Activated naive CD4-positive, alpha-beta T cell treated with anti-CD3 and anti-CD28 coated beads, Interleukin-2, amount 50 U/mL, for 24 hours (primary cell): ENCODE data around the gene PKP2.

Experiments used
- H3K27ac Mint-ChIP-seq: one replicate; pipeline ENCODE4 v1.8.0; 2021; ENCODE audit warnings: mild to moderate bottlenecking, mixed read lengths
- H3K27me3 Mint-ChIP-seq: one replicate; pipeline ENCODE4 v1.8.0; 2021; ENCODE audit warnings: mixed read lengths
- H3K36me3 Mint-ChIP-seq: one replicate; pipeline ENCODE4 v1.8.0; 2021; ENCODE audit warnings: mixed read lengths
- H3K4me1 Mint-ChIP-seq: one replicate; pipeline ENCODE4 v1.8.0; 2021; ENCODE audit warnings: mixed read lengths
- H3K4me3 Mint-ChIP-seq: one replicate; pipeline ENCODE4 v1.8.0; 2021; ENCODE audit warnings: mild to moderate bottlenecking, mixed read lengths
- H3K9me3 Mint-ChIP-seq: one replicate; pipeline ENCODE4 v1.8.0; 2021; ENCODE audit warnings: mixed read lengths

PKP2 gene

GRCh38 chr12:32819424-32819823 is 77.2 kb downstream of the PKP2 start:
- no peaks in the 10 kb centered on the region for H3K36me3 Mint-ChIP-seq
- no peaks in the 10 kb centered on the region for H3K4me1 Mint-ChIP-seq
- H3K27me3 Mint-ChIP-seq, result peaks cover 4% of the 10 kb centered on the region
- no peak overlapping the region for H3K4me3 Mint-ChIP-seq
- no peaks in the 10 kb centered on the region for H3K9me3 Mint-ChIP-seq
- H3K27ac Mint-ChIP-seq, result no peak overlapping the region

DNA sequence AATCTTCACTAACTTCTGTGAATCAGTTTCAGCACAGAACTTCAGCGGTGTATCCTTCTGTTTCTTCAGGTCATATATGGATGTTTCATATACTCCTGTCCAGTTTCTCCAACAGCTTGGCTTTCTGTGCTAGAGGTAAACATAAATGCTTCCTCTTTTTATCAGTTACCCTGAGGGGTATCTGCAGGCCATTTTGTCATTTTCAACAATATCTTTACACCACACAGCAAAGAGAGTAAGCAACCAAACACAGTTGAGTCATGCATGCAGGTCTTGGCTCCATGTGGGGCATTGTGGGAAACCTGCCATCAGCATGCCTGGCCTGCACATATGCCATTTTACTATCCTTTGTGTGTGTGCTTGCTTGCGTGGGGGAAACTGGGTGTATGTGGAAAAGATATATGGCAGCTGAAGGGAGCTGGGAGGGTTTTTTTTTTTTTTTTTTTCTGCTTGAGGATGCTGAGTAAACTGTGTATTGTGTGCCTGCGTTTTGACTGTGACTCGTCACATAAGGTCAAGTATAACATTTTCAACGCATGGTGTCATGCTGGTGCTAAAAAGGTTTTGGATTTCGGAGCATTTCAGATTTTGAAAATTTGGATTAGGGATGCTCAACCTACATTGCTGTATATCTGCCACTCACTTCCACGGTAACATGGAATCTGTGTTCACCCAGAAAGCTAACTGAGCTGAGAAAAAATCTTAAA is 84.7 kb downstream of the PKP2 start:
- no peak overlapping the region for H3K4me3 Mint-ChIP-seq
- H3K4me1 Mint-ChIP-seq, result no peaks in the 10 kb centered on the region
- H3K9me3 Mint-ChIP-seq, result peaks cover 6% of the 10 kb centered on the region
- H3K27ac Mint-ChIP-seq, result no peak overlapping the region
- no peaks in the 10 kb centered on the region for H3K36me3 Mint-ChIP-seq
- H3K27me3 Mint-ChIP-seq, result peaks cover 2% of the 10 kb centered on the region

DNA sequence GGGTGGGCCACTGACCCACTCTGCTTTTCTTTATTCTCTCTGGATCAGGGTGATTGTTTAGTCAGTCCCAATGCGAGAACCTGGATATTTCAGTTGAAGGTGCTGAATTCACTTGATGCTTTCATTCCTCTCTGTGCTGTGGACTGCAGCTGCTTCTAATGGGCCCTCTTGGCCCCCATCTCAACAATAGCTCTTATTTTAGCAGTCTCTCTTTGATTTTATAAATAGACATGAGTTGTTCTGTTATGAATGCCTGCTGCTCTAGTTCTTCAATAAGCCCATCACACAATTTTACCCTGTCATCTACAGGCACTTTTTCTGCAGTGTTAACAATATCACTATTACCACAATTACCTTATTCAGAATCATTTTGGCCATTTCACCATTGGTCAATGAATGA is 86.7 kb downstream of the PKP2 start:
- Mint-ChIP-seq H3K4me1 (no peaks in the 10 kb centered on the region), H3K27me3 (peaks cover under 1% of the 10 kb centered on the region), H3K36me3 (no peaks in the 10 kb centered on the region), H3K9me3 (peaks cover 11% of the 10 kb centered on the region), H3K27ac (no peak overlapping the region), H3K4me3 (no peak overlapping the region)

DNA sequence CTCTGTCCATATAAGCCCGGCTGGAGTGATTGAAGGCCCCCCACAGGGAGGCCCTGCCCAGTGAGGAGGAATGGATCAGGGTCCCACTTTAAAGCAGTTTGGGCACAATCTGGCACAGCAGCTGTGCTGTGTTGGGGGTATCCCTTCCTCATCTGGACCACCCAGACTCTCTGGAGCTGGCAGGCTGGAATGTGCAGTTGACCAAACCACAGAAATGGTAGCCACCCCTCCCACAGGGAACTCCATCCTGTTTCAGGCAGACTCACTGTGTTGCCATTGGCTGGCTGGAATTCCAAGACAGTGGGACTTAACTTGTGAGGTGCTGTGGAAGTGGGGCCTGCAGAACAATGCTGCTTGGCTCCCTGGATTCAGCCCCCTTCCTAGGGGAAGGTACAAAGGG is 87.4 kb downstream of the PKP2 start:
- Mint-ChIP-seq H3K27me3 (no peaks in the 10 kb centered on the region), H3K27ac (no peak overlapping the region), H3K4me3 (no peak overlapping the region), H3K36me3 (no peaks in the 10 kb centered on the region), H3K4me1 (no peaks in the 10 kb centered on the region), H3K9me3 (peaks cover 11% of the 10 kb centered on the region)

DNA sequence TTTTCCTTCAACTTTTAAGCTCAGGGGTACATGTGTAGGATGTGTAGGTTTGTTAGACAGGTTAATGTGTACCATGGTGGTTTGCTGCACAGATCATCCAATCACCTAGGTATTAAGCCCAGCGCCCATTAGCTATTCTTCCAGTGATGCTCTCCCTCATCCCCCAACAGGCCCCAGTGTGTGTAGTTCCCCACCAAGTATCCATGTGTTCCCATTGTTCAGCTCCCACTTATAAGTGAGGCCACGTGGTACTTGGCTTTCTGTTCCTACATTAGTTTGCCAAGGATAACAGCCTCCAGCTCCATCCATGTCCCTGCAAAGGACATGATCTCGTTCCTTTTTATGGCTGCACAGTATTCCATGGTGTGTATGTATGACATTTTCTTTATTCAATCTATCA is 92.3 kb downstream of the PKP2 start:
- Mint-ChIP-seq H3K27ac (no peak overlapping the region), H3K36me3 (no peaks in the 10 kb centered on the region), H3K27me3 (no peaks in the 10 kb centered on the region)

GRCh38 chr12:32801269-32801980 is 95.2 kb downstream of the PKP2 start:
- no peak overlapping the region for H3K27ac Mint-ChIP-seq
- no peaks in the 10 kb centered on the region for H3K27me3 Mint-ChIP-seq
- H3K4me1 Mint-ChIP-seq, result no peaks in the 10 kb centered on the region
- peaks cover under 1% of the 10 kb centered on the region for H3K9me3 Mint-ChIP-seq
- no peaks in the 10 kb centered on the region for H3K36me3 Mint-ChIP-seq
- H3K4me3 Mint-ChIP-seq, result no peak overlapping the region

More for the DNA sequence above, 92.3 kb downstream of the PKP2 start:
- Mint-ChIP-seq H3K4me1 (no peaks in the 10 kb centered on the region), H3K9me3 (peaks cover 11% of the 10 kb centered on the region), H3K4me3 (no peak overlapping the region)

GRCh38 chr12:32794281-32794680 is 102.3 kb downstream of the PKP2 start:
- H3K4me1 Mint-ChIP-seq, result no peaks in the 10 kb centered on the region
- H3K4me3 Mint-ChIP-seq, result no peak overlapping the region
- H3K27ac Mint-ChIP-seq, result no peak overlapping the region

DNA sequence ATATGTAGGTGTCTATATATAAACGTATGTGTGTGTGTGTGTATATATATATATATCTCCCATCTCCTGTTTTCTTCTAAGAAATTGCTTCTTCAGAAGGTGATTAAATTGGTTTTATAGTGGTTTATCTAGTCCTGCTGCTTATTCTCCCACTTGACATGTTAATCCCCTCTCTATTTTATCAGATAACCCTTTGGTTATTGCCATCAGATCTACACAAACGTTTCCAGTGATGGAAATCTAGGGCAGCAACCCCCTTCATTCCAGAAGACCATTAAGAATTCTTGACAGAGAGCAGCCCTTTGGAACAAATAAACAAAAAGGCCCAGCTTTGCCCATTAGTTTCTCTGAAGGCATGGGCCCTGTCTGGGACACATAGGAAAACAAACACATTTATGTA is 106.7 kb downstream of the PKP2 start:
- H3K27ac Mint-ChIP-seq, result no peak overlapping the region
- no peaks in the 10 kb centered on the region for H3K4me1 Mint-ChIP-seq
- no peak overlapping the region for H3K4me3 Mint-ChIP-seq
- H3K36me3 Mint-ChIP-seq, result no peaks in the 10 kb centered on the region
- peaks cover 1% of the 10 kb centered on the region for H3K27me3 Mint-ChIP-seq
- H3K9me3 Mint-ChIP-seq, result no peaks in the 10 kb centered on the region

More at GRCh38 chr12:32794281-32794680, 102.3 kb downstream of the PKP2 start:
- Mint-ChIP-seq H3K36me3 (no peaks in the 10 kb centered on the region), H3K9me3 (no peaks in the 10 kb centered on the region), H3K27me3 (peaks cover 1% of the 10 kb centered on the region)

DNA sequence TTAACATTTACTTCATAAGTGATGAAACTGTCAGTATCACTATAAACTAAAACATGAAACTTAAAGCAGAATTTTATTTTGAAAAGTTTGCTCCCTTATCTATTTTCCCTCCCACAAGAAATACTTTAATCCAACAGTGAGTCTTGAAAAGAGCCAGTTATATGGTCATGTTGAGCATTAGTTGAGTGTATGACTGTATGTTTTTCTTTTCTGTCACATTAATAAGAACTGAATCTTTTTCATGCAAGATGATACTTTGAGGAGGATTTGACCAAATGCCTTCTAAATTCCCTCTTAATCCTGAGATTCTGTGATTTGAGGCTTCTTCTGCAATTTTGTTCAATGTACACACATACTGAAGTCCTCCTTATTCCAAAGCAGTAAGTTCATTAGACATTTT is 107.1 kb downstream of the PKP2 start:
- H3K36me3 Mint-ChIP-seq, result no peaks in the 10 kb centered on the region
- H3K9me3 Mint-ChIP-seq, result no peaks in the 10 kb centered on the region
- H3K4me3 Mint-ChIP-seq, result no peak overlapping the region
- no peaks in the 10 kb centered on the region for H3K4me1 Mint-ChIP-seq
- H3K27me3 Mint-ChIP-seq, result peaks cover 3% of the 10 kb centered on the region
- H3K27ac Mint-ChIP-seq, result no peak overlapping the region

GRCh38 chr12:32788405-32788804 is 108.2 kb downstream of the PKP2 start:
- Mint-ChIP-seq H3K27ac (no peak overlapping the region), H3K4me3 (no peak overlapping the region), H3K36me3 (no peaks in the 10 kb centered on the region), H3K4me1 (no peaks in the 10 kb centered on the region), H3K27me3 (peaks cover 7% of the 10 kb centered on the region), H3K9me3 (no peaks in the 10 kb centered on the region)

DNA sequence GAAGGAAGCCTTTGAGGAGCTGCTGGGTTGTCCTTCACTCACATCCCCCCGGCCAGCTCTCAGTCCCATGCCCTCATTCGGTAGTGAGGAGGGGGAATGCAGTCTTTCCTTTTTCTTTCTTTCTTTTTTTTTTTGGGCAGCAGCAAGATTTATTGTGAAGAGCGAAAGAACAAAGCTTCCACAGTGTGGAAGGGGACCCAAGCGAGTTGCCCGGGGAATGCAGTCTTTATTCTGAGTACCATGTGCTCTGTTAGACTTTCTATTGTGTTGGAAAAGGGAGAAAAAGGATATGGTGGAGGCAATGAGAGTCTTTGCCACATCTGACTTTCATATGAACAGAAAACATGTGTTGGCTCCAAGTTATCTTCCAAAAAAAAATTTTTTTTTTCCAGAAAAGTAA is 111.0 kb downstream of the PKP2 start:
- Mint-ChIP-seq H3K36me3 (no peaks in the 10 kb centered on the region), H3K27ac (no peak overlapping the region), H3K4me1 (no peaks in the 10 kb centered on the region), H3K27me3 (peaks cover 7% of the 10 kb centered on the region), H3K9me3 (no peaks in the 10 kb centered on the region), H3K4me3 (no peak overlapping the region)

GRCh38 chr12:32783029-32783428 is 113.5 kb downstream of the PKP2 start:
- Mint-ChIP-seq H3K9me3 (no peaks in the 10 kb centered on the region), H3K27ac (no peak overlapping the region), H3K4me3 (no peak overlapping the region), H3K36me3 (no peaks in the 10 kb centered on the region), H3K27me3 (peaks cover 7% of the 10 kb centered on the region), H3K4me1 (no peaks in the 10 kb centered on the region)

DNA sequence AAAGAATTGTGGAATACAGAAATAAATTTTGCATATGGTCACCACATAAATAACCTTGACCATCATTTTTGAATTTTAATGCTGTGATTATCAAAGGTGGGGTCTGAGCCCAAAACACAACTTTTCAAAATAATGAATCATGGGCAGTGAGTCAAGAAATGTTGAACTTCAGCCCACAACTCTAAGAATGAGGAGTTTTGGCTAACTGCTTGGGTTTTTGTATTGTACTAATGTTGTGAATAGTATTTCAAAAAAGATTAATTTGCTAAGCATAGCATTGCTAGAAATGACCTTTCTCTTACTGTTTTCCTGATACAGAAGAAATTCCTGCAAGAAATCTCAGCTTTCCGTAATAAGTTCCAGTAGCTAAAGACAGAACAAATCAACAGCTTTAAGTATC is 116.5 kb downstream of the PKP2 start:
- Mint-ChIP-seq H3K27ac (no peak overlapping the region), H3K27me3 (peaks cover 6% of the 10 kb centered on the region), H3K36me3 (no peaks in the 10 kb centered on the region), H3K9me3 (no peaks in the 10 kb centered on the region), H3K4me3 (no peak overlapping the region), H3K4me1 (no peaks in the 10 kb centered on the region)

GRCh38 chr12:32777691-32778175 is 118.8 kb downstream of the PKP2 start:
- no peaks in the 10 kb centered on the region for H3K36me3 Mint-ChIP-seq
- no peaks in the 10 kb centered on the region for H3K9me3 Mint-ChIP-seq

DNA sequence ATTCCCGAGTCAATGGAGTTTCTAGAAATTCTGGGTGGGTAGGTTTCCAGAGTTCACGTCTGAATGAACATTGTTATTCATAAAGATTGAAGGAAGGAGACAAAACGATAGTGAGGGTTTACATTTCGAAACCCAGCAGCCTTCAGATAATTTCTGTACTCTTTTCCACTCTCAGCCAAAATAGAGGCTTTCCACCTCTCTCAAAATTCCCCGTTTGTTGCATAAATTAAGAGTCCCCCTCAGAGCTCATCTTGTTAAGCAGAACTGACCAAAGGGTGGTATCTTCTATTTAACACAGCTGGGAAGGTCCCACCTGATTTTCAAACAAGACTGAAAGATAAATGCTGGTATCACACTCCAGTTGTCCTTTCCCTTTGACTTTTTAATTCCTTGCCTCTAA is 119.4 kb downstream of the PKP2 start:
- H3K36me3 Mint-ChIP-seq, result no peaks in the 10 kb centered on the region
- H3K4me1 Mint-ChIP-seq, result no peaks in the 10 kb centered on the region
- H3K27ac Mint-ChIP-seq, result no peak overlapping the region
- H3K4me3 Mint-ChIP-seq, result no peak overlapping the region
- H3K9me3 Mint-ChIP-seq, result no peaks in the 10 kb centered on the region
- H3K27me3 Mint-ChIP-seq, result peaks cover 5% of the 10 kb centered on the region

More at GRCh38 chr12:32777691-32778175, 118.8 kb downstream of the PKP2 start:
- H3K27me3 Mint-ChIP-seq, result peaks cover 3% of the 10 kb centered on the region
- no peaks in the 10 kb centered on the region for H3K4me1 Mint-ChIP-seq
- H3K4me3 Mint-ChIP-seq, result no peak overlapping the region
- no peak overlapping the region for H3K27ac Mint-ChIP-seq

DNA sequence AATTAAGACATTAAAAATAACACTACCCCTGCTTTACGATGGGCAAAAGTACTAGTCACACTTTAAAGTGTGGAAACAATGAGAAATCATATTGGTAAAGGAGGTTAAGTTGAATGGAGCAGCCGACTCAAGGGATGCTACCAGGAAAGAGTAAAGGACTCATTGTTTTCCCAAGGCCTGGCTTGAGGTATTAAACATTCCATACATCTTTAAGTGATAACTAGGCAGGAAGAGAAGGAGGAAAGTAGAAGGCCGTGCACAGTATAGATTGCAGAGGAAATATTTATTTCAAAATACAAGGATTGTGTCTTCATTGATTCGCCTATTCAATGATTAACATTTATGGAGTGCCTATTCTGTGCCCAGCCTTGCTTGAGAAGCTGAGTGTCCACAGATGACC is 120.3 kb downstream of the PKP2 start:
- Mint-ChIP-seq H3K9me3 (no peaks in the 10 kb centered on the region), H3K27ac (no peak overlapping the region), H3K27me3 (peaks cover 5% of the 10 kb centered on the region), H3K36me3 (no peaks in the 10 kb centered on the region), H3K4me1 (no peaks in the 10 kb centered on the region), H3K4me3 (no peak overlapping the region)
